GM18868 (cell line): Measurements from ENCODE around the gene LGI2.

Source experiments
- ATAC-seq: cut with Tn5 transposase; IDR thresholded peaks from one replicate; pipeline ENCODE4 v1.9.1; 2021; ENCODE audit warnings: mild to moderate bottlenecking, moderate library complexity; ENCODE audit not compliant: unreplicated experiment

Gene LGI2

GRCh38 chr4:24968278-24968677 is 62.5 kb downstream of the LGI2 start:
- no peak for ATAC-seq

- no peak for ATAC-seq
Measured at GRCh38 chr4:24967346-24967745, 63.4 kb downstream of the LGI2 start.

GRCh38 chr4:24966076-24966475 is 64.7 kb downstream of the LGI2 start:
- no peak for ATAC-seq

GRCh38 chr4:24965627-24966026 is 65.1 kb downstream of the LGI2 start:
- no peak for ATAC-seq

GRCh38 chr4:24963277-24963676 is 67.5 kb downstream of the LGI2 start:
- no peak for ATAC-seq

- no peak for ATAC-seq
Measured at GRCh38 chr4:24957886-24958285, 72.9 kb downstream of the LGI2 start.

- ATAC-seq, result no peak
Measured at GRCh38 chr4:24956763-24957162, 74.0 kb downstream of the LGI2 start.

- no peak for ATAC-seq
Measured at GRCh38 chr4:24956091-24956490, 74.7 kb downstream of the LGI2 start.

GRCh38 chr4:24952667-24953066 is 78.1 kb downstream of the LGI2 start:
- no peak for ATAC-seq

- ATAC-seq, result no peak
Measured at GRCh38 chr4:24949970-24950369, 80.8 kb downstream of the LGI2 start.
